Activated naive CD4-positive, alpha-beta T cell treated with anti-CD3 and anti-CD28 coated beads for 36 hours (primary cell): Measurements from ENCODE around the gene PTPRM. TPM values are rescaled to one million over a fixed set of nuclear protein-coding genes. Genes with fewer than 3 reads are reported as not detected.

ENCODE experiments used
- CTCF ChIA-PET: fragments of 350-600 bp; sonication (Branson Sonifier 250); formaldehyde crosslinking; loops from one replicate; lab custom pipeline; 2021; ENCODE audit warnings: antibody characterized with exemption; lab: Charles Lee
- DNase-seq: peaks from one replicate; pipeline ENCODE4 v3.0.0-alpha.2; 2020
- H3K27ac Mint-ChIP-seq: one replicate; pipeline ENCODE4 v1.8.0; 2021; ENCODE audit warnings: mild to moderate bottlenecking, mixed read lengths
- H3K27me3 Mint-ChIP-seq: one replicate; pipeline ENCODE4 v1.8.0; 2021; ENCODE audit warnings: low read depth, mixed read lengths
- H3K36me3 Mint-ChIP-seq: one replicate; pipeline ENCODE4 v1.8.0; 2021; ENCODE audit warnings: low read depth, mixed read lengths
- H3K4me1 Mint-ChIP-seq: one replicate; pipeline ENCODE4 v1.8.0; 2021; ENCODE audit warnings: low read depth, mixed read lengths
- H3K4me3 Mint-ChIP-seq: one replicate; pipeline ENCODE4 v1.8.0; 2021; ENCODE audit warnings: mild to moderate bottlenecking, moderate library complexity, mixed read lengths
- H3K9me3 Mint-ChIP-seq: one replicate; pipeline ENCODE4 v1.8.0; 2021; ENCODE audit warnings: mixed read lengths
- intact Hi-C: fragments of 100-400 bp; cut with micrococcal nuclease; formaldehyde crosslinking; loops from one replicate; pipeline ENCODE4 v1.15.1; 2023
- total RNA-seq, 2 experiments: library from RNA; stranded (reverse); gene quantifications; one replicate each; pipeline ENCODE4 v1.2.3, GENCODE V29; 2021

The PTPRM gene
- total RNA-seq, 2 experiments from 2014 or later: 4.3 to 6.1 TPM

- Mint-ChIP-seq H3K4me1 (peaks cover 2% of the 10 kb centered on the region), H3K27me3 (peaks cover 37% of the 10 kb centered on the region), H3K36me3 (no peaks in the 10 kb centered on the region), H3K4me3 (no peak overlapping the region), H3K9me3 (peaks cover 5% of the 10 kb centered on the region), H3K27ac (no peak overlapping the region)
- DNase-seq: peak; percentile 8
- CTCF ChIA-PET: no interaction called here
- intact Hi-C loops: loop anchor here (10.0 kb wide), 2 partner anchors 472 to 812 kb away; no protein-coding TSS in a partner anchor
Measured at GRCh38 chr18:7572822-7573221, 5.7 kb downstream of the PTPRM start.

DNA sequence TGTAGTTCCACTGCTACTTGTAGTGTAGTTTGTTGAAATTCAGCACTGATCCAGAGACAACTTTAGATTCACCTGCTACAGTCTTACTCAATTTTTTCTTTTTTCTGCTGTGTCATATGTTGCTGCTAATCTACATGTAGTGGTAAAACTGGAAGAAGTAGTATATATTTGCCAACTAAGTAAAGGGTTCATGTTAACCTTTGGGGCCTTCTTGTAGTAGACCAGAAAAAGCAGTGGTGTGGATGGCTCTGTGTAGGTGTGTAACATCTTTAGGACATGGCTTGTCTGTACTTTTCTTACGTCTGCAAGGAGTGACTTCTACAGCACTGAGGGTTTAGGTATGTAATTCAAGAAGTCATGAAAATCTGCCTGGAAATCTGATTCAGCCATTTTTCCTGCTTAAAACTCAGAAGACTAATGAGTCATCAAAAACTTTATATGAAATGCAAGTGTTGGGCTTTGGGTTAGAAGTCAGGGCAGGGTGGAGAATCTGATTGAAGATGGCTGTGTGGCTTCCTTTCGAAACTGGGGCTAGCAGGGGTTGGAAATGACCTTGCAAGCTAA lies 8.4 kb downstream of the PTPRM start:
- Mint-ChIP-seq H3K4me3 (no peak overlapping the region), H3K4me1 (peaks cover 2% of the 10 kb centered on the region)
- CTCF ChIA-PET: interaction anchor here (0.6 kb wide), 1 partner anchor 92 kb away, joined by 3 read pairs; no protein-coding TSS in a partner anchor

DNA sequence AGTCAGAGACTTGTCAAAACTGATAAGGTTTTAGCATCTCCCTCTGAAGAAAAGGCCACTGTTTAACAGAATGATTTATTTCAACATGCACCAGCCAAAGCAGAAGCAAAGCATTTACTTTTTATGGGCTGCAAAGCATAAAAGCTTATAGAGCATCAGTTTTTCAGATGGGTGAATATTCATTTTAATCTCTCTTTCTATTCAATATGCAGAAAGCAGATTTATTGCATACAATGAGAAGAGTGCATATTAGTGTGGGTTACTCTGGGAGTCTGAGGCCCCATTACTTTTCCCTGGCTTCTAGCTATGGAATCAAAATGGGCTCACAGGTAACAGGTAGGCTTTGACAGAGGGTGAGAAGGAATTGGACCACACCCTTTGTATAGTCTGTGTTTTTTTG lies 9.0 kb downstream of the PTPRM start:
- CTCF ChIA-PET: interaction anchor here (0.6 kb wide), 2 partner anchors 91 to 356 kb away, joined by 3 read pairs; no protein-coding TSS in a partner anchor
- intact Hi-C loops: loop anchor here (10.0 kb wide), 2 partner anchors 469 to 809 kb away; no protein-coding TSS in a partner anchor
- peaks cover 2% of the 10 kb centered on the region for H3K4me1 Mint-ChIP-seq
- H3K27ac Mint-ChIP-seq: no peak overlapping the region
- peaks cover 20% of the 10 kb centered on the region for H3K27me3 Mint-ChIP-seq
- H3K4me3 Mint-ChIP-seq: no peak overlapping the region
- H3K36me3 Mint-ChIP-seq: no peaks in the 10 kb centered on the region
- no peak for DNase-seq
- no peaks in the 10 kb centered on the region for H3K9me3 Mint-ChIP-seq

More for the DNA sequence above, 8.4 kb downstream of the PTPRM start:
- no peak overlapping the region for H3K27ac Mint-ChIP-seq
- intact Hi-C loops: loop anchor here (10.0 kb wide), 2 partner anchors 469 to 809 kb away; no protein-coding TSS in a partner anchor
- H3K27me3 Mint-ChIP-seq: peaks cover 24% of the 10 kb centered on the region
- no peak for DNase-seq
- H3K36me3 Mint-ChIP-seq: no peaks in the 10 kb centered on the region
- no peaks in the 10 kb centered on the region for H3K9me3 Mint-ChIP-seq

- Mint-ChIP-seq H3K9me3 (no peaks in the 10 kb centered on the region), H3K27me3 (peaks cover 19% of the 10 kb centered on the region), H3K36me3 (no peaks in the 10 kb centered on the region), H3K4me3 (no peak overlapping the region), H3K27ac (no peak overlapping the region), H3K4me1 (peaks cover 2% of the 10 kb centered on the region)
- DNase-seq: no peak
- intact Hi-C loops: loop anchor here (10.0 kb wide), 2 partner anchors 468 to 808 kb away; no protein-coding TSS in a partner anchor
- CTCF ChIA-PET: interaction anchor here (0.6 kb wide), 1 partner anchor 356 kb away, joined by 3 read pairs; no protein-coding TSS in a partner anchor
Measured at GRCh38 chr18:7576685-7577084, 9.6 kb downstream of the PTPRM start.

DNA sequence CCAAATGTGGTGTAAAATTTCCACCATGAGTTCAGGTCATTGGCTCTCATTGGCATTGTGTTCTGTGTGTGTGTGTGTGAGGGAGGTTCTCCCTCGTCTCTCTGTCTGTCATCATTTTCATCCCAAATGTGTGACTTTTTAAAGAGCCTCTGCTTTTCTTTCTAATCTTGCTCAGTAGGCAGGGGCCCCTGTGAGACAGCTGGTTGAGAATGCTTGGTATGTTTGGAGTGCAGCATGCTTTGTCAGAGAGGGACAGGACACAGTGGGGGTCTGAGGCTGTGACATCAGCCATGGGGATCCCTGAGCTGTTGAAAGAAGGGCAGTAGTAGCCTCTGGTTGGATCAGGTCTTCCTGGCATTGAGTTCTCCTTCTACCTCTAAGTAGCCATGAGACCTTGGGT lies 10.6 kb downstream of the PTPRM start:
- intact Hi-C loops: loop anchor here (10.0 kb wide), 2 partner anchors 467 to 807 kb away; no protein-coding TSS in a partner anchor
- Mint-ChIP-seq H3K27ac (no peak overlapping the region), H3K36me3 (no peaks in the 10 kb centered on the region), H3K9me3 (peaks cover 2% of the 10 kb centered on the region), H3K4me3 (no peak overlapping the region), H3K27me3 (peaks cover 19% of the 10 kb centered on the region), H3K4me1 (peaks cover 2% of the 10 kb centered on the region)
- DNase-seq: no peak
- CTCF ChIA-PET: no interaction called here

DNA sequence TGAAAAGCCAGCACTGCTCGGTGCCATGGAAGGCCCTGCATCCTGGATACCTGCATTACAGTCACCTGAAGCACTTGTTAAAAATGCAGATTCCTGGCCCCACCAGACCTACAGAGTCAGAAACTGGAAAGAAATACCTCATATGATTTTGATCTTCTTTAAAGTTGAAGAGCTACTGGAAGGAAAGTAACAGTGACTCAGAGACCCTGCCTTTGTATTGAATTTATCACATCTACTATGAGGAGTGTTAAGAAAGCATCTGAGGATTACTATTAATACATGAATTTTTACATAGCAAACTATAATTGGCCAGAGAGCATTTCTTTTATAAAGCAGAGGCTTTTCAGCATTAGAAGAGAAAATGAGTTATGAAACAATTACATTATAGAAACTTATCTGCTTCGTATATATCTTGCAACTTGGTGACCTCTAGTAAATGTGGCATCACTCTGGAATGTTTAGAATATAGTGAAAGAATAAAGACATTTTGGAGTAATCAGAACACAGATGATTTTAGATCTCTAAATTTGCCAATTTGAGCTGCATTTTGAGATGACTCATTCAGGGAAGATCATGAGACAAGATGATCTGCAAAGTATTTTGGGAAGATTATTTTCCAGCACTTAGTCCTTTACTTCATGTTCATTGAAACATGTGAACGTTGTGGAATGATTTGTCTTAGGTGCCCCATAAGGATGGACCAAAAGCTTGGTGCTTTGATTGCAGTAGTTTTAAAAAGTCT lies 12.2 kb downstream of the PTPRM start:
- Mint-ChIP-seq H3K36me3 (no peaks in the 10 kb centered on the region), H3K9me3 (peaks cover 2% of the 10 kb centered on the region), H3K4me3 (no peak overlapping the region), H3K4me1 (no peaks in the 10 kb centered on the region), H3K27ac (no peak overlapping the region), H3K27me3 (peaks cover 14% of the 10 kb centered on the region)
- intact Hi-C loops: loop anchor here (10.0 kb wide), 2 partner anchors 465 to 805 kb away; no protein-coding TSS in a partner anchor
- no peak for DNase-seq
- CTCF ChIA-PET: no interaction called here

DNA sequence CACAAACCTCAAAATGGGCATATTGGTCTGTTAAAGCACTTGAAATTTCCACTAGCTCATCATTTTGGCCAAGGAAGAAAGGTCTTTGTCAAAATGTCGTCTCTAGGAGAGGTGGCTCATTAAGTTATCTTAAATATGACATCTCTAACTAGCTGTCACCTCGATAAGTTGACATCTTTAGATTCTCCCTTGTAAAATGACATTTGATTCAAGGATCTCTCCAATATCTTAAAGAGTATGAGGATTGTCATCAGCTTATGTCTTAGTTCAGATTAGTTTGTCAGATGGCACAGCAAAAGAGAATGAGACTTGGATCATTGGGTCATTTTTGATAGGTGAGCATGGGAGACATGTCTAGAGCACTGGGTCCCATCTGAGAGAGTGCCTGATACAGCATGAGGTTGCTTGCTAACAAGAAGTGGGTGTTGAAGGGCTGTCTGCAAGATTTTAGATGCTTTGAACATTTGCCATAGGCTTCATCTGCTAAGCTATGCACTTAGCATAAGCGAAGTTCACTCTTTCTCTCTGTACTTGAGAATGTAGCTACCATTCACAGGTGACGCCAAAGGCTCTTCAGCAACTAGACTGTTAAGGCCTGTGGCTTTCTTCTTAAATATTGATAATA lies 12.9 kb downstream of the PTPRM start:
- H3K27me3 Mint-ChIP-seq: peaks cover 14% of the 10 kb centered on the region
- no peak overlapping the region for H3K4me3 Mint-ChIP-seq
- H3K9me3 Mint-ChIP-seq: peaks cover 2% of the 10 kb centered on the region
- no peak overlapping the region for H3K27ac Mint-ChIP-seq
- no peak for DNase-seq
- intact Hi-C loops: loop anchor here (10.0 kb wide), 2 partner anchors 465 to 805 kb away; no protein-coding TSS in a partner anchor
- H3K4me1 Mint-ChIP-seq: no peaks in the 10 kb centered on the region
- CTCF ChIA-PET: no interaction called here
- H3K36me3 Mint-ChIP-seq: no peaks in the 10 kb centered on the region

GRCh38 chr18:7584646-7585275 lies 17.6 kb downstream of the PTPRM start:
- Mint-ChIP-seq H3K27ac (no peak overlapping the region), H3K4me3 (no peak overlapping the region), H3K9me3 (peaks cover 2% of the 10 kb centered on the region), H3K27me3 (peaks cover 7% of the 10 kb centered on the region), H3K36me3 (no peaks in the 10 kb centered on the region), H3K4me1 (no peaks in the 10 kb centered on the region)
- no peak for DNase-seq
- intact Hi-C loops: no loop called here
- CTCF ChIA-PET: no interaction called here

- intact Hi-C loops: no loop called here
- CTCF ChIA-PET: no interaction called here
- Mint-ChIP-seq H3K9me3 (peaks cover 2% of the 10 kb centered on the region), H3K27ac (no peak overlapping the region), H3K27me3 (peaks cover 7% of the 10 kb centered on the region), H3K4me1 (no peaks in the 10 kb centered on the region), H3K36me3 (no peaks in the 10 kb centered on the region), H3K4me3 (no peak overlapping the region)
- no peak for DNase-seq
Measured at GRCh38 chr18:7585276-7585670, 18.2 kb downstream of the PTPRM start.

DNA sequence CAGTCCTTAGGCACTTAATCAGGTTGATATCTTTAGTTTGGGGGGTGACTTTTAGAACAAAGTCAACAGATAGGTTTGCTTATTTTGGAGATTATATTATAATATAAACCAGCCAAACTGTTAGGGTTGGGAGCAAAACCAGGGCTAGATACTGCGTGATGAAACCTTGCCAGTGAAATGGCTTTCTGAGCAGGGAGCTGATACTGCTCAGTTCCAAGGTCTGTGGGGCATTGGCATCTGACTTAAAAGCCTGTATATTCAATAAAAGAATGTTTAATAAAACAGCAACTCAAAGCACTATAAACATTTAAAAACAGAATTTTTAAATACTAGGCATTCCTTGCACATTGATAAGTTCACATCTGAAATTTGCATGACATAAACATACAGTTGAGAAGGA lies 19.3 kb downstream of the PTPRM start:
- H3K4me1 Mint-ChIP-seq: no peaks in the 10 kb centered on the region
- H3K27ac Mint-ChIP-seq: no peak overlapping the region
- intact Hi-C loops: no loop called here
- no peak overlapping the region for H3K4me3 Mint-ChIP-seq
- H3K9me3 Mint-ChIP-seq: peaks cover 2% of the 10 kb centered on the region
- DNase-seq: no peak
- H3K36me3 Mint-ChIP-seq: no peaks in the 10 kb centered on the region
- CTCF ChIA-PET: no interaction called here
- peaks cover 7% of the 10 kb centered on the region for H3K27me3 Mint-ChIP-seq

- CTCF ChIA-PET: no interaction called here
- H3K27me3 Mint-ChIP-seq: no peaks in the 10 kb centered on the region
- no peak overlapping the region for H3K4me3 Mint-ChIP-seq
- no peak for DNase-seq
- no peaks in the 10 kb centered on the region for H3K36me3 Mint-ChIP-seq
- no peak overlapping the region for H3K27ac Mint-ChIP-seq
- no peaks in the 10 kb centered on the region for H3K9me3 Mint-ChIP-seq
- intact Hi-C loops: no loop called here
- H3K4me1 Mint-ChIP-seq: no peaks in the 10 kb centered on the region
Measured at GRCh38 chr18:7590826-7591560, 23.9 kb downstream of the PTPRM start.
